Measurements from ENCODE around the gene ECSCR. TPM values are rescaled to one million over a fixed set of nuclear protein-coding genes. Genes with fewer than 3 reads are reported as not detected.
"Not testable (repeated sequence)": the region's sequence is repeated elsewhere in the genome, so short reads cannot be mapped to it uniquely, and the experiment has no call there.

The ECSCR gene
- total RNA-seq, 2 experiments from 2014 or later, result 0.28 to 0.29 TPM

- Mint-ChIP-seq H3K36me3 (peaks cover 25% of the 10 kb centered on the region), H3K27me3 (no peaks in the 10 kb centered on the region), H3K9me3 (ENCODE audit: low read depth) (no peaks in the 10 kb centered on the region), H3K4me1 (peaks cover 35% of the 10 kb centered on the region), H3K4me3 (peak within 1 kb of the TSS; percentile 89), H3K27ac (peak within 1 kb of the TSS; percentile 98)
- DNase-seq (peak; percentile 76), ATAC-seq (peak; percentile 72)
- CTCF ChIA-PET, result interaction anchor here (0.5 to 3.4 kb wide), 23 partner anchors 8 to 283 kb away, joined by 3 to 24 read pairs (median 4); partner anchors contain the start of genes DNAJC18, SMIM33 and SPATA24
These were observed 19.7 kb upstream of the ECSCR start, which contains the start of gene STING1 for GRCh38 chr5:139482050-139482889. STING1 (minus strand) TSS chr5:139482758; CDS start chr5:139481704, 1,054 bp downstream.

GRCh38 chr5:139481580-139482049, 19.1 kb upstream of the ECSCR start:
- DNase-seq, result peak; percentile 57
- no peaks in the 10 kb centered on the region for H3K9me3 Mint-ChIP-seq (ENCODE audit: low read depth)
- H3K27ac Mint-ChIP-seq, result peak overlapping the region; percentile 98
- ATAC-seq, result no peak
- peak overlapping the region; percentile 89 for H3K4me3 Mint-ChIP-seq
- peaks cover 35% of the 10 kb centered on the region for H3K4me1 Mint-ChIP-seq
- H3K27me3 Mint-ChIP-seq, result no peaks in the 10 kb centered on the region
- CTCF ChIA-PET, result interaction anchor here (0.5 to 3.4 kb wide), 19 partner anchors 8 to 284 kb away, joined by 3 to 24 read pairs (median 4); partner anchors contain the start of genes DNAJC18, SMIM33 and SPATA24
- peaks cover 25% of the 10 kb centered on the region for H3K36me3 Mint-ChIP-seq

GRCh38 chr5:139481122-139481533, 18.6 kb upstream of the ECSCR start:
- Mint-ChIP-seq H3K4me1 (peaks cover 39% of the 10 kb centered on the region), H3K36me3 (peaks cover 27% of the 10 kb centered on the region), H3K27ac (peak overlapping the region; percentile 98), H3K27me3 (no peaks in the 10 kb centered on the region), H3K4me3 (peak overlapping the region; percentile 89), H3K9me3 (ENCODE audit: low read depth) (no peaks in the 10 kb centered on the region)
- CTCF ChIA-PET, result interaction anchor here (0.5 to 3.4 kb wide), 12 partner anchors 8 to 76 kb away, joined by 3 to 24 read pairs (median 6); partner anchors contain the start of genes DNAJC18 and SMIM33
- no peak for DNase-seq
- ATAC-seq, result peak; percentile 7

DNA sequence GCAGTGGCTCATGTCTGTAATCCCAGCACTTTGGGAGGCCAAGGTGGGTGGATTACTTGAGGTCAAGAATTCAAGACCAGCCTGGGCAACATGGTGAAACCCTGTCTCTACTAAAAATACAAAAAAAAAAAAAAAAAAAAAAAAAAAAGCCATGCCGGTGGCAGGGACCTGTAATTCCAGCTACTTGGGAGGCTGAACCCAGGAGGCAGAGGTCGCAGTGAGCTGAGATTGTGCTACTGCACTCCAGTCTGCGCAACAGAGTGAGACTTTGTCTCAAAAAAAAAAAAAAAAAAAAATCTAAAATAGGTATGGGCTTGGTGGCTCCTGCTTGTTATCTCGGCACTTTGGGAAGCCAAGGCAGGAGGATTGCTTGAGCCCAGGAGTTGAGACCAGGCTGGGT, 17.2 kb upstream of the ECSCR start:
- H3K36me3 Mint-ChIP-seq, result peaks cover 38% of the 10 kb centered on the region
- H3K27ac Mint-ChIP-seq; H3K4me3 Mint-ChIP-seq; ATAC-seq; H3K27me3 Mint-ChIP-seq; DNase-seq; H3K9me3 Mint-ChIP-seq (ENCODE audit: low read depth): not testable (repeated sequence)
- CTCF ChIA-PET, result interaction anchor here (0.6 to 1.6 kb wide), 4 partner anchors 33 to 138 kb away, joined by 3 to 8 read pairs (median 3); no protein-coding TSS in a partner anchor
- H3K4me1 Mint-ChIP-seq, result peaks cover 53% of the 10 kb centered on the region

- ATAC-seq; H3K9me3 Mint-ChIP-seq (ENCODE audit: low read depth); H3K27me3 Mint-ChIP-seq; H3K4me3 Mint-ChIP-seq; DNase-seq: not testable (repeated sequence)
- CTCF ChIA-PET, result interaction anchor here (1.2 to 1.6 kb wide), 2 partner anchors 34 to 56 kb away, joined by 3 to 8 read pairs; no protein-coding TSS in a partner anchor
- Mint-ChIP-seq H3K36me3 (peaks cover 38% of the 10 kb centered on the region), H3K4me1 (peaks cover 61% of the 10 kb centered on the region), H3K27ac (peak overlapping the region; percentile 1)
These were observed 16.3 kb upstream of the ECSCR start for GRCh38 chr5:139478657-139479423.

GRCh38 chr5:139475865-139476617, 13.5 kb upstream of the ECSCR start:
- peak overlapping the region; percentile 84 for H3K27ac Mint-ChIP-seq
- CTCF ChIA-PET, result interaction anchor here (1.0 to 1.3 kb wide), 3 partner anchors 14 to 37 kb away, joined by 3 to 4 read pairs (median 3); partner anchors contain the start of gene DNAJC18
- peaks cover 63% of the 10 kb centered on the region for H3K4me1 Mint-ChIP-seq
- H3K4me3 Mint-ChIP-seq, result no peak overlapping the region
- ATAC-seq (no peak), DNase-seq (no peak)
- no peaks in the 10 kb centered on the region for H3K9me3 Mint-ChIP-seq (ENCODE audit: low read depth)
- H3K27me3 Mint-ChIP-seq, result no peaks in the 10 kb centered on the region
- H3K36me3 Mint-ChIP-seq, result peaks cover 33% of the 10 kb centered on the region

- DNase-seq, result no peak
- Mint-ChIP-seq H3K36me3 (peaks cover 24% of the 10 kb centered on the region), H3K9me3 (ENCODE audit: low read depth) (no peaks in the 10 kb centered on the region), H3K27ac (peak overlapping the region; percentile 84), H3K4me3 (no peak overlapping the region), H3K27me3 (no peaks in the 10 kb centered on the region), H3K4me1 (peaks cover 63% of the 10 kb centered on the region)
- peak; percentile 48 for ATAC-seq
- CTCF ChIA-PET, result interaction anchor here (1.0 to 1.3 kb wide), 5 partner anchors 14 to 52 kb away, joined by 3 to 7 read pairs (median 4); partner anchors contain the start of gene DNAJC18
These were observed 12.6 kb upstream of the ECSCR start for GRCh38 chr5:139474890-139475791.

- Mint-ChIP-seq H3K4me1 (peaks cover 68% of the 10 kb centered on the region), H3K9me3 (ENCODE audit: low read depth) (no peaks in the 10 kb centered on the region), H3K4me3 (no peak overlapping the region), H3K27me3 (no peaks in the 10 kb centered on the region), H3K27ac (no peak overlapping the region), H3K36me3 (peaks cover 19% of the 10 kb centered on the region)
- CTCF ChIA-PET, result interaction anchor here (0.7 to 1.3 kb wide), 3 partner anchors 8 to 35 kb away, joined by 3 to 4 read pairs (median 3); partner anchors contain the start of genes DNAJC18 and STING1
- DNase-seq (no peak), ATAC-seq (no peak)
These were observed 11.0 kb upstream of the ECSCR start for GRCh38 chr5:139473565-139473964.

GRCh38 chr5:139473105-139473504, 10.6 kb upstream of the ECSCR start:
- Mint-ChIP-seq H3K27me3 (no peaks in the 10 kb centered on the region), H3K4me1 (peaks cover 71% of the 10 kb centered on the region), H3K27ac (no peak overlapping the region), H3K4me3 (no peak overlapping the region), H3K36me3 (peaks cover 17% of the 10 kb centered on the region), H3K9me3 (ENCODE audit: low read depth) (no peaks in the 10 kb centered on the region)
- DNase-seq, result no peak
- CTCF ChIA-PET, result interaction anchor here (1.1 to 1.3 kb wide), 2 partner anchors 9 to 34 kb away, joined by 3 to 4 read pairs; partner anchors contain the start of genes DNAJC18 and STING1
- no peak for ATAC-seq

DNA sequence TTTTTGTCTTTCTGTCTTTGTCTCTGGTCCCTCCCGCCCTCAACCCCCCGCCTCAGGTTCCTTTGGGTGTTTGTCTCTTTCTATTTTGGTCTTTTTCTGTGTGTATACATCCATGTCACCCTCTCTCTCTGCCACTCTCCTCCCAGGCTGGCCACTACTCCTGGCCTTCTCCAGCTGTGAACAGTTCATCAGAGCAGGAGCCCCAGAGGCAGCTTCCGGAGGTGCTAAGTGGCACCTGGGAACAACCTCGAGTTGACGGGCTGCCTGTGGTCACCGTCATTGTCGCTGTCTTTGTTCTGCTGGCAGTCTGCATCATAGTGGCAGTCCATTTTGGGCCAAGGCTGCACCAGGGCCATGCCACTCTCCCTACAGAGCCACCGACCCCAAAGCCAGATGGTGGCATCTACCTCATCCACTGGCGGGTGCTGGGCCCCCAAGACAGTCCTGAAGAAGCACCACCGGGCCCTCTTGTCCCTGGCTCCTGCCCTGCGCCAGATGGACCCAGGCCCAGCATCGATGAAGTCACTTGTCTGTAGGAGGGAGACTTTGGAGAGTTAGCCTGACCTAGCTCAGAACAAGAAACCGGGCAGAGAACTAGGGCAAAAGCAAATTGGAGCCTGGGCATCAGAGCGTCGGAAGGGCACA, 10.0 kb upstream of the ECSCR start:
- DNase-seq, result no peak

DNA sequence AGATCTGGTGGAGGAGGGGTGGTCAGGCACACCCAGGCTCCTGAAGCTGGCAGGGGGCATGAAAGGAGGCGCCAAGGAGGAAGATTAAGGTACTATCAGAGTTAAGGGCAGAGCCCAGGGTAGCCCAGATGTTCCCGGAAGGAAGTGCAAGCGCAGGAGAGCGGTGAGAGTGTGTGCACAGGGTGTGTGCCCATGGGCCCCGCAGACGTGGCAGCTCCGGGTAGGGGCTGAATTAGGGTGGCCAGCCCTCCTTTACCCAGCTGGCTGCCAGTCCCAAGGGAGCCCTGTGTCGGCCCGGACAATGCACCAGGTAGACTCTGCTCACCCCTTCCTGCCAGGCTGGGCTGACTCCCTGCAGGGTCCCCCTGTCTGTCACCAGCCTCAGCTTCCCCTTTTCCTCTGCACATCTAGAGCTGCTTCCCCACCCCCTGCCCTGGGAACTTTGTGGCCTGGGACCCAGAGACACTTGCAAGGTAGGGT, 8.3 kb upstream of the ECSCR start, which contains the start of gene SMIM33:
TSS of gene SMIM33 (plus strand) at position 184 of the 480 bp plus-strand sequence. CDS start at position 302, 118 bp downstream.
- ATAC-seq (peak; percentile 77), DNase-seq (no peak)
- Mint-ChIP-seq H3K36me3 (peaks cover 9% of the 10 kb centered on the region), H3K27me3 (no peaks in the 10 kb centered on the region), H3K27ac (peak within 1 kb of the TSS; percentile 88), H3K4me1 (peaks cover 63% of the 10 kb centered on the region), H3K4me3 (peak within 1 kb of the TSS; percentile 61), H3K9me3 (ENCODE audit: low read depth) (no peaks in the 10 kb centered on the region)
- CTCF ChIA-PET, result interaction anchor here (0.7 to 2.1 kb wide), 5 partner anchors 11 to 46 kb away, joined by 3 to 6 read pairs (median 4); partner anchors contain the start of gene DNAJC18

More for the DNA sequence above, 10.0 kb upstream of the ECSCR start:
- Mint-ChIP-seq H3K4me1 (peaks cover 69% of the 10 kb centered on the region), H3K27ac (peak overlapping the region; percentile 69), H3K4me3 (peak overlapping the region; percentile 3), H3K9me3 (ENCODE audit: low read depth) (no peaks in the 10 kb centered on the region), H3K27me3 (no peaks in the 10 kb centered on the region), H3K36me3 (peaks cover 13% of the 10 kb centered on the region)
- ATAC-seq, result no peak
- CTCF ChIA-PET, result interaction anchor here (1.1 to 1.3 kb wide), 2 partner anchors 9 to 33 kb away, joined by 3 to 4 read pairs; partner anchors contain the start of genes DNAJC18 and STING1
